ENCODE data around the gene ERF. TPM values are rescaled to one million over a fixed set of nuclear protein-coding genes. Genes with fewer than 3 reads are reported as not detected.

ERF gene
- total and polyA plus RNA-seq, 2 donors (not counting 1 experiment from before 2014, with no cell fraction given), result 48.6 to 51.5 TPM

DNA sequence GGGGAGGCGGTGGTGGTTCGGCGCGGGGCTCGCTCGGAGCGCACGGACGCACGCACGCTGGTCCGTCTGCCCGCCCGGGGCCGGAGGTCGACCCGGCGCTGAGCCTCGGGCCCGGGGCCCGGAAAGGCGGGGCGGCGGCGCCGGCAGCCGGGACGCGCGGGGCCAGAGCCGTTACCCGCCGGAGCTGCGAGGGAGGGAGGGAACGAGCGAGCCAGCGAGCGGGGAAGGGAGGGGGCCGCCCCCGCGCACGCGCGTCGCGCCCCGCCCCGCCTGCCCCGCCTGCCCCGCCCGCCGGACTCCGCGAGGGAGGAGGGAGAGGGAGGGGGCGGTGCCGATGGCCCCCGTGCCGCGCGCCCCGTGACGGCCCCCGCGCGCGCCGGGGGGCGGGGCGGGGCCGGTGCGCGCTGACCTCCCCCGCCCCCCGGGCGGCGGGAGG lies 29.2 kb upstream of the ERF start:
- Mint-ChIP-seq H3K27me3 (no peaks in the 10 kb centered on the region), H3K4me3 (no peak overlapping the region), H3K27ac (no peak overlapping the region), H3K4me1 (peaks cover 30% of the 10 kb centered on the region), H3K9me3 (ENCODE audit: insufficient read depth) (no peaks in the 10 kb centered on the region)
- H3K4me2 ChIP-seq (replicated peaks; ENCODE audit: low read depth, low read length, poor library complexity, severe bottlenecking), result peak overlapping the region; percentile 48
- peaks cover 31% of the 10 kb centered on the region for H4K20me1 ChIP-seq (ENCODE audit: control insufficient read depth, insufficient read depth, low read length, poor library complexity, severe bottlenecking)
- H3K36me3 ChIP-seq (replicated peaks in 1 of 2; ENCODE audit: control extremely low read depth in 1 of 2, control insufficient read depth in 1 of 2, extremely low read depth in 1 of 2, insufficient read depth in 2 of 2, low read length in 1 of 2), result peaks cover 0 to 23% of the 10 kb centered on the region in 2 experiments
- no peak overlapping the region for H3K9ac ChIP-seq (ENCODE audit: low read length)
- POLR2A ChIA-PET, result interaction anchor here (0.5 to 5.5 kb wide), 7 partner anchors 14 to 1919 kb away, joined by 3 to 23 read pairs (median 7); partner anchors contain the start of genes CIC, GSK3A, PAFAH1B3 and PRR19
- peak overlapping the region in 3 of 5 experiments; percentile 20 to 68 (median 43) for H3K4me3 ChIP-seq (ENCODE audit: control extremely low read depth in 1 of 5, extremely low read depth in 1 of 5, insufficient read depth in 1 of 5, low read depth in 2 of 5, low read length in 4 of 5)
- peaks cover 48 to 58% of the 10 kb centered on the region in 2 donors for H3K4me1 ChIP-seq (ENCODE audit: control insufficient read depth in 2 of 2, insufficient read depth in 2 of 2, low read length in 2 of 2)
- no peak for TF ChIP-seq CTCF (IDR thresholded peaks at IDR 0.05)
- TF ChIP-seq EZH2 (IDR thresholded peaks at IDR 0.05; ENCODE audit: borderline replicate concordance, insufficient read depth, low read depth, low read length, poor library complexity, severe bottlenecking), result no peak
- intact Hi-C loops (cut with micrococcal nuclease), result loop anchor here (1.0 to 5.0 kb wide), 2 partner anchors 41 to 82 kb away; partner anchors contain the start of gene MEGF8
- H3K79me2 ChIP-seq (ENCODE audit: control insufficient read depth, insufficient read depth, low read length), result peaks cover 23% of the 10 kb centered on the region
- no peak overlapping the region for H2AFZ ChIP-seq (ENCODE audit: insufficient read depth, low read depth, low read length, poor library complexity, severe bottlenecking)
- H3K27me3 ChIP-seq (replicated peaks in 1 of 4; ENCODE audit: control extremely low read depth in 1 of 4, control insufficient read depth in 3 of 4, insufficient read depth in 4 of 4, low read length in 3 of 4), result no peaks in the 10 kb centered on the region
- peak; percentile 44 for ATAC-seq (ENCODE audit: low read depth)
- DNase-seq, result peak; percentile 94
- CTCF ChIA-PET, result interaction anchor here (1.0 to 1.3 kb wide), 4 partner anchors 11 to 176 kb away, joined by 3 to 5 read pairs (median 4); partner anchors contain the start of gene GSK3A
- no peaks in the 10 kb centered on the region for H3K9me3 ChIP-seq (ENCODE audit: control extremely low read depth in 1 of 3, control insufficient read depth in 2 of 3, insufficient read depth in 1 of 3, low read length in 2 of 3)
- under 1% methylated on average over 68 of the region's 76 CpGs for WGBS (ENCODE audit: insufficient coverage)
- peak overlapping the region in 1 of 2 donors; percentile 27 for H3K27ac ChIP-seq (ENCODE audit: low read length in 2 of 2)

Measured in B cell (primary cell).